Measurements from ENCODE around the gene FGFR4.
A peak's percentile ranks its signal among the peaks of the same experiment; 100 is the strongest.

FGFR4 gene

DNA sequence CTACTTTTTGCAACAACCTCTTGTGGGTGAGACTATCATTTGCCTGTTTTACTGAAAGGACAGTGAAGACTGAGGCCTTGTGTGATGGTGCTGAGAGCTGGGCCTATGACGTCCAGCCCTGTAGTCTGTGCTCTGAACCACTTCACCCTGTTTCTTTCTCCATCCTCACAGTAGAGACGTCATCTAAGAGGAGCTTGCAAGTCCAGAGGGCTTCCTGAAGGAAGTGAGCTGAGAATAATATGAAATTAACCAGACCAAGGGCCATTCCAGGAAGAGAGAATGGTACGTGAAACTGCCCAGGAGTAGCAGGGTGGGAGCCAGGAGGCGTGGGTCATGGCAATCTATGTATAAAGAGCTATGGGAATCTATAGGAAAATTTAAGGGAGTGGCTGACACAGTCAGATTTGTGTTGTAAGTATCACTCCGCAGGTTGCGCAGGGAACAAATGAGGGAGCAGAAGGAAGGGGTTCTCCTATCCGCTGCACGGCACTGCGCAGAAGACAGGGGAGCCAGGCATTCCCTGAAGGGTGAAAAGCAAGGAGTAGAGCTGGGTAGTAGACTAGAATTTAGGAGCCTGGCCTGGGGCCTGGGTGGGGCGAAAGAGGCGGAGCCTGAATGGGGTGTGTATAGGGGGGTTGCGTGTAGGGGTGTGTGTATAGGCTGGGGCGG lies 596 bp upstream of the FGFR4 start:
- no peak for DNase-seq

GRCh38 chr5:177087398-177088005 lies 787 bp downstream of the FGFR4 start:
- DNase-seq = no peak

- no peak for DNase-seq
These were observed 2.4 kb downstream of the FGFR4 start for GRCh38 chr5:177089127-177089526.

DNA sequence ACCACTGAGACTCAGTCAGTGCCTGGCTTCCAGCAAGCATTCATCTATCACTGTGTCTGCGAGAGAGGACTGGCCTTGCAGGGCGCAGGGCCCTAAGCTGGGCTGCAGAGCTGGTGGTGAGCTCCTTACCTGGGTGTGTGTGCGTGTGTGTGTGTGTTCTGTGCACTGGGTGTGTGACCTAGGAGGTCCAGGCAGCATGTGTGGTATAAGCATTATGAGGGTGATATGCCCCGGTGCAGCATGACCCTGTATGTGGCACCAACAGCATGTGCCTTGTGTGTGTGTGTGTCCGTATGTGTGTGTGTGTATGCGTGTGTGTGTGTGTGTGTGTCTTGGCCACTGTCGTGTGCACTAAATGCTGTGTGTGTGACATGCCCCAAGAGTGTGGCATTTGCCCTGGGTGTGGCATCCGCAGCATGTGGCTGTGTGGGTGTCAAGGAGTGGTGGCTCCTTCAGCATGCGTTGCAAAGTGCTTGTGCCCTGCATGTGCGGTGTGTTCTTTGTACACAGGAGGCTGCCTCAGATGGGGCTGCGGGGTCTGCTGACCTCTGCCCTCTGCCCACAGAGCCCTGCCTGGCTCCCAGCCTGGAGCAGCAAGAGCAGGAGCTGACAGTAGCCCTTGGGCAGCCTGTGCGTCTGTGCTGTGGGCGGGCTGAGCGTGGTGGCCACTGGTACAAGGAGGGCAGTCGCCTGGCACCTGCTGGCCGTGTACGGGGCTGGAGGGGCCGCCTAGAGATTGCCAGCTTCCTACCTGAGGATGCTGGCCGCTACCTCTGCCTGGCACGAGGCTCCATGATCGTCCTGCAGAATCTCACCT lies 3.3 kb downstream of the FGFR4 start:
- no peak for DNase-seq

- DNase-seq = no peak
These were observed 4.1 kb downstream of the FGFR4 start for GRCh38 chr5:177090813-177091212.

GRCh38 chr5:177091232-177091631 lies 4.5 kb downstream of the FGFR4 start:
- DNase-seq = no peak

DNA sequence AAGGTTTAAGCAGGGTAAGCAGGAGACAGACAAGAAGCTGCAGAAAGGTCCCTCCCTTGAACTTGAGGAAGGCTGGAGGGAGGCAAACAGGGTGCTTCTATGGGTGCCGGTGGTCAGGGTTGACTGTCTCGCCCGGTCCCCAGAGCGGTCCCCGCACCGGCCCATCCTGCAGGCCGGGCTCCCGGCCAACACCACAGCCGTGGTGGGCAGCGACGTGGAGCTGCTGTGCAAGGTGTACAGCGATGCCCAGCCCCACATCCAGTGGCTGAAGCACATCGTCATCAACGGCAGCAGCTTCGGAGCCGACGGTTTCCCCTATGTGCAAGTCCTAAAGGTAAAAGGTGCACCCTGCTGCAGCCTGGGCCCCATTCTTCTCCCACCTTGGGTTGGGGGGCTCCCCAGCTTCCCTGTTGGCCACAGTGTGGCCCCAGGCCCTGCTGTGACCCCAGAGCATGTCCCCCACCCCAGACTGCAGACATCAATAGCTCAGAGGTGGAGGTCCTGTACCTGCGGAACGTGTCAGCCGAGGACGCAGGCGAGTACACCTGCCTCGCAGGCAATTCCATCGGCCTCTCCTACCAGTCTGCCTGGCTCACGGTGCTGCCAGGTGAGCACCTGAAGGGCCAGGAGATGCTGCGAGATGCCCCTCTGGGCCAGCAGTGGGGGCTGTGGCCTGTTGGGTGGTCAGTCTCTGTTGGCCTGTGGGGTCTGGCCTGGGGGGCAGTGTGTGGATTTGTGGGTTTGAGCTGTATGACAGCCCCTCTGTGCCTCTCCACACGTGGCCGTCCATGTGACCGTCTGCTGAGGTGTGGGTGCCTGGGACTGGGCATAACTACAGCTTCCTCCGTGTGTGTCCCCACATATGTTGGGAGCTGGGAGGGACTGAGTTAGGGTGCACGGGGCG lies 5.7 kb downstream of the FGFR4 start:
- no peak for DNase-seq

- DNase-seq = no peak
These were observed 6.5 kb downstream of the FGFR4 start for GRCh38 chr5:177093082-177093712.

DNA sequence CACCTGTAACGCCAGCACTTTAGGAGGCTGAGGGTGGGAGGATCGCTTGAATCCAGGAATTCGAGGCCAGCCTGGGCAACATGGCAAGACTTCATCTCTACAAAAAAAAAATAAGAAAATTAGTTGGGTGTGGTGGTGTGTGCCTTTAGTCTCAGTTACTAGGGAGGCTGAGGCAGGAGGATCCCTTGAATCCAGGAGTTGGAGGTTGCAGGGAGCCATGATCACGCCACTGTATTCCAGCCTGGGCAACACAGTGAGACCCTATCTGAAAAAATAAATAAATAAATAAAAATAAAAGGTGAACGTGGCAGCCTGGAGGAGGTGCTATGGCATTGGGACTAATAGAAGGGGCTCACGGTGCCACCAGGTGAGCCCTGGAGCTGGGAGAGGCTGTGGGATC lies 7.1 kb downstream of the FGFR4 start:
- DNase-seq = no peak

- peak; percentile 79 for DNase-seq
These were observed 7.7 kb downstream of the FGFR4 start for GRCh38 chr5:177094224-177095087.

DNA sequence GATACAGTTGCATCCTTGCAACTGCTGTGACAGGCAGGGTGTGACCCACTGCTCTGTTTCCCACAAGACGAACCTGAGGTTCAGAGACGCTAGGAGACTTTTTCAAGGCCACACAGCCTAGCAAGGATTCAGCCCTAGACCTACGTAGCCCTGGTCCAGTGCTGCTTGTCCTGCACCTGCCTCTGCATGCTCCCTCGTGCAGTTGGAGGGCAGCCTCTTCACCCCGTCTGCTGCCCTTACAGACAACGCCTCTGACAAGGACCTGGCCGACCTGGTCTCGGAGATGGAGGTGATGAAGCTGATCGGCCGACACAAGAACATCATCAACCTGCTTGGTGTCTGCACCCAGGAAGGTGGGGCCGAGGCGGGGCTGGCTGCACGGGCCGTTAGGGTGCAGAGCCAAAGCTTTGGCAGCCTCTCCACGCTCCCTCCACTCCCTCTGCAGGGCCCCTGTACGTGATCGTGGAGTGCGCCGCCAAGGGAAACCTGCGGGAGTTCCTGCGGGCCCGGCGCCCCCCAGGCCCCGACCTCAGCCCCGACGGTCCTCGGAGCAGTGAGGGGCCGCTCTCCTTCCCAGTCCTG lies 8.5 kb downstream of the FGFR4 start:
- DNase-seq = no peak

- no peak for DNase-seq
These were observed 9.7 kb downstream of the FGFR4 start for GRCh38 chr5:177096162-177097015.

- no peak for DNase-seq
These were observed 10.6 kb downstream of the FGFR4 start for GRCh38 chr5:177097016-177097985.

DNA sequence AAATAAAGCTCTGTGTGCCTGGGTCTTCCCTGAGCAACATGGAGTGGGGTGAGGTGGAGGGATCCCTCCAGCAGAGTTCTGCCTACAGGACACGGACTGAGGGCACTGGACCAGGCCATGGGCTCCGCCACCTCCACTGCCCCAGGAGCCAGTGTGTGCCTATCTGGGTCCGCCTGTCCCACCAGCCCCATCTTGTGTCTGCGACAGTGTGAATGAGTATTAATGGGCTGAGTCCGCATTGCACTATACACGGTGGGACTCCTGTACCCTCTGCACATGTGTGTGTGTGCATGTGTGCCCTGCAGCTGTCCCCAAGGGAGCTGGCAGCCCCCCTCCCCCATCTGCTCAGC lies 11.4 kb downstream of the FGFR4 start:
- no peak for DNase-seq

GRCh38 chr5:177098470-177099141 lies 11.9 kb downstream of the FGFR4 start:
- DNase-seq = peak; percentile 86

- DNase-seq = no peak
These were observed 12.8 kb downstream of the FGFR4 start for GRCh38 chr5:177099422-177100093.

DNA sequence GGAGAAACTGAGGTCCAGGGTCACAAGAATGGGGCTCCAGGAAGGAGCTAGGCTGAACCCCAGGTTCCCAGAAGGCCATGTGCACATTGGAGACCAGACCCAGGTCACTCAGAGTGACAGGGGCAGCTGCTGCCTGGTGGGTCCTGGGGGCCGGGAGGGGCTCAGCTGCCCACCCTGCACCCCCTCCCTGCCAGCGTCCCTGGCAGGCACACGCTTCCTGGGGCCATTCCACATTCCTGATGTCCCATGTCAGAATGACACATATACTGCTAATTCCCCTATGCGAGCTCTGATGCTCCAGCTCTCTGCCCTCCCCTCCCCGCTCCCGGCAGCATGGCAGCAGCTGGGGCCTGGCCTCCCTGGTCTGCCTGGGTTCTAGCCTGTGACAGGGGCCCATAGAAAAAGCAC lies 14.0 kb downstream of the FGFR4 start:
- DNase-seq = peak; percentile 70
